HepG2 (cell line): ENCODE results near the gene RRAS. TPM values are rescaled to one million over a fixed set of nuclear protein-coding genes. Genes with fewer than 3 reads are reported as not detected.

ENCODE experiments used
- BATF2 ChIP-seq: sonication (generic); formaldehyde crosslinking; IDR thresholded peaks from 2 replicates; pipeline ENCODE4 v1.8.0; 2022; ENCODE audit warnings: mild to moderate bottlenecking, missing genetic modification reagents, moderate library complexity
- ETV5 ChIP-seq: IDR thresholded peaks from 2 replicates; pipeline ENCODE4 v1.6.1; 2018; ENCODE audit warnings: missing biosample characterization, missing genetic modification reagents, inconsistent platforms, borderline replicate concordance
- FOXK2 ChIP-seq: fragments of 450-650 bp; IDR thresholded peaks from 2 replicates; pipeline ENCODE4 v1.6.1; 2016
- GLI4 ChIP-seq: sonication (generic); formaldehyde crosslinking; IDR thresholded peaks from 2 replicates; pipeline ENCODE4 v1.5.1; 2020; ENCODE audit warnings: missing genetic modification reagents, mild to moderate bottlenecking, moderate library complexity, borderline replicate concordance
- IKZF5 ChIP-seq: IDR thresholded peaks from 2 replicates; pipeline ENCODE4 v1.6.1; 2018; ENCODE audit warnings: missing genetic modification reagents, mild to moderate bottlenecking, missing compliant biosample characterization
- ISX ChIP-seq: sonication (generic); formaldehyde crosslinking; conservative IDR thresholded peaks from 2 replicates; pipeline ENCODE4 v1.5.0; 2020; ENCODE audit warnings: missing genetic modification reagents
- MLXIP ChIP-seq: sonication (generic); formaldehyde crosslinking; IDR thresholded peaks from 2 replicates; pipeline ENCODE4 v1.9.0; 2021; ENCODE audit warnings: missing genetic modification reagents, borderline replicate concordance
- NFYC ChIP-seq: IDR thresholded peaks from 2 replicates; pipeline ENCODE4 v1.6.1; 2016; ENCODE audit warnings: missing genetic modification reagents, missing compliant biosample characterization
- RAD51 ChIP-seq: fragments of 450-650 bp; IDR thresholded peaks from 2 replicates; pipeline ENCODE4 v1.6.1; 2016; ENCODE audit warnings: borderline replicate concordance
- SOX6 ChIP-seq, 2 experiments: fragments of 450-650 bp in 1 of 2; sonication (generic) in 1 of 2; formaldehyde crosslinking in 1 of 2; IDR thresholded peaks; 2 replicates each; pipeline versions ENCODE4 v1.4.0 to v1.6.1; 2017 to 2020; ENCODE audit warnings: antibody characterized with exemption in 1 of 2, mild to moderate bottlenecking in 1 of 2, missing genetic modification reagents in 1 of 2
- TAF1 ChIP-seq: sonication (generic); formaldehyde crosslinking; IDR thresholded peaks from 2 replicates; pipeline ENCODE4 v1.4.0; 2020; ENCODE audit warnings: missing genetic modification reagents
- TRAFD1 ChIP-seq: sonication (generic); formaldehyde crosslinking; IDR thresholded peaks from 2 replicates; pipeline ENCODE4 v1.5.1; 2020; ENCODE audit warnings: missing genetic modification reagents, mild to moderate bottlenecking, borderline replicate concordance
- USF2 ChIP-seq, 2 experiments: sonication (generic) in 1 of 2; formaldehyde crosslinking in 1 of 2; IDR thresholded peaks; 2 replicates each; pipeline versions ENCODE4 v1.5.1 to v1.6.1; 2011 to 2020; ENCODE audit warnings: borderline replicate concordance in 1 of 2, low read depth in 1 of 2, low read length in 1 of 2, mild to moderate bottlenecking in 1 of 2, missing genetic modification reagents in 1 of 2, moderate library complexity in 1 of 2
- ZNF136 ChIP-seq: sonication (generic); formaldehyde crosslinking; IDR thresholded peaks from 2 replicates; pipeline ENCODE4 v1.8.1; 2022; ENCODE audit warnings: low read depth, mild to moderate bottlenecking, moderate library complexity, missing genetic modification reagents
- ZNF44 ChIP-seq: sonication (generic); formaldehyde crosslinking; IDR thresholded peaks from 2 replicates; pipeline ENCODE4 v1.5.1; 2020; ENCODE audit warnings: mild to moderate bottlenecking, missing genetic modification reagents
- ZNF710 ChIP-seq: sonication (generic); formaldehyde crosslinking; IDR thresholded peaks from 2 replicates; pipeline ENCODE4 v1.5.0; 2020; ENCODE audit warnings: mild to moderate bottlenecking, missing genetic modification reagents, borderline replicate concordance
- ZNF747 ChIP-seq: sonication (generic); formaldehyde crosslinking; IDR thresholded peaks from 2 replicates; pipeline ENCODE4 v1.8.1; 2023; ENCODE audit warnings: missing genetic modification reagents, mild to moderate bottlenecking, borderline replicate concordance
- polyA plus RNA-seq, 8 experiments: library from polyadenylated mRNA; depleted of rRNA in 3 of 8; stranded (reverse) in 7 of 8; unstranded in 1 of 8; fragments of >200 nt; fragmentation: Illumina TruSeq in 4 of 8; extraction: Trizol in 4 of 8; gene quantifications; 2 replicates each; pipeline versions ENCODE4 v1.2.1 to v1.2.3, GENCODE V29; 2011 to 2016; ENCODE audit warnings: low read depth in 4 of 8, missing spikeins in 1 of 8, mixed read lengths in 1 of 8; ENCODE audit not compliant: insufficient read depth in 1 of 8
- total RNA-seq, 5 experiments: library from RNA; depleted of rRNA; stranded (reverse); fragments of >200 nt; fragmentation: Illumina TruSeq; extraction: Trizol; gene quantifications; 2 replicates each; pipeline ENCODE4 v1.2.3, GENCODE V29; 2016; ENCODE audit warnings: low read depth in 1 of 5

Gene RRAS
- total and polyA plus RNA-seq, 2 of the 13 experiments (the other 11 are each of a cell fraction or from before 2014, with no cell fraction given) = 1.5 to 12.0 TPM

GRCh38 chr19:49642492-49643035 lies 2.6 kb upstream of the RRAS start (continued):
- TF ChIP-seq ZNF747 (CRISPR knock-in tag) = 0 out of 2 replicates have a peak, but pooled peaks have one; percentile 2
- TF ChIP-seq FOXK2 = no peak
- TF ChIP-seq ISX (CRISPR knock-in tag) = 0 out of 2 replicates have a peak, but pooled peaks have one; percentile 25
- TF ChIP-seq TRAFD1 (CRISPR knock-in tag) = no peak
- TF ChIP-seq GLI4 (CRISPR knock-in tag) = 0 out of 2 replicates have a peak, but pooled peaks have one; percentile 28
- TF ChIP-seq ZNF136 = no peak
- no peak for TF ChIP-seq BATF2
- TF ChIP-seq ETV5 (CRISPR knock-in tag) = no peak
- TF ChIP-seq NFYC (CRISPR knock-in tag) = no peak
- no peak for TF ChIP-seq RAD51
- 0 out of 2 replicates have a peak, but pooled peaks have one; percentile 4 for TF ChIP-seq ZNF44 (CRISPR knock-in tag)
- TF ChIP-seq MLXIP (CRISPR knock-in tag) = 0 out of 2 replicates have a peak, but pooled peaks have one; percentile 2
- TF ChIP-seq IKZF5 (CRISPR knock-in tag) = no peak
- TF ChIP-seq TAF1 (CRISPR knock-in tag) = no peak
- 0 out of 2 replicates have a peak, but pooled peaks have one; percentile 4 for TF ChIP-seq ZNF710 (CRISPR knock-in tag)
- no peak for TF ChIP-seq SOX6 (IDR thresholded peaks at IDR 0.05)
- TF ChIP-seq SOX6 (CRISPR knock-in tag; IDR thresholded peaks at IDR 0.05) = no peak
- TF ChIP-seq USF2 (IDR thresholded peaks at IDR 0.05; ENCODE audit: low read depth, low read length) = no peak
- TF ChIP-seq USF2 (CRISPR knock-in tag; IDR thresholded peaks at IDR 0.05; ENCODE audit: borderline replicate concordance) = no peak
